A673 (cell line): ENCODE measurements around the gene MAT2B.

Experiments
- CTCF ChIP-seq: fragments of 300-800, 200-600 bp; sonication (generic); conservative IDR thresholded peaks from 2 replicates; pipeline ENCODE4 v1.5.1; 2017; ENCODE audit warnings: low read depth, mild to moderate bottlenecking, antibody characterized with exemption, low read length, moderate library complexity, mixed read lengths
- EZH2 ChIP-seq: fragments of 200-600 bp; sonication (generic); IDR thresholded peaks from 2 replicates; pipeline ENCODE4 v1.6.1; 2017; ENCODE audit warnings: borderline replicate concordance, low read depth, mild to moderate bottlenecking, mixed read lengths, antibody characterized with exemption, low read length; ENCODE audit not compliant: poor library complexity, severe bottlenecking

- TF ChIP-seq CTCF (no peak), EZH2 (no peak)
Measured at GRCh38 chr5:163478982-163479271, 26.5 kb upstream of the MAT2B start.
